IMR-90 (cell line): ENCODE results near the gene ADCK2. TPM values are rescaled to one million over a fixed set of nuclear protein-coding genes. Genes with fewer than 3 reads are reported as not detected.

Experiments
- ATAC-seq: fragments of 200-7000 bp; cut with Tn5 transposase; 2 replicates; pipeline ENCODE4 v1.9.1; 2020; ENCODE audit warnings: low read depth, mild to moderate bottlenecking, moderate library complexity
- BruUV-seq: library from RNA; stranded (reverse); fragments of 400-500 nt; replicated peaks from 2 replicates; lab custom pipeline; 2021; lab: Mats Ljungman, UMichigan
- CTCF ChIA-PET: fragments of 300-600 bp; formaldehyde crosslinking; extraction: SDS; loops from one replicate; lab custom pipeline; 2021; ENCODE audit warnings: antibody characterized with exemption; lab: Yijun Ruan, JAX
- POLR2A ChIA-PET: fragments of 300-600 bp; sonication (Branson Sonifier 250); formaldehyde crosslinking; loops from one replicate; lab custom pipeline; 2022; ENCODE audit warnings: antibody characterized with exemption; ENCODE audit not compliant: unreplicated experiment; lab: Charles Lee
- DNase-seq: peaks from one replicate; pipeline ENCODE4 v3.0.0; 2013
- H2AFZ ChIP-seq: replicated peaks from 2 replicates; pipeline ENCODE3; 2013; ENCODE audit warnings: low read length, mild to moderate bottlenecking; ENCODE audit not compliant: poor library complexity
- H2AK5ac ChIP-seq: 2 replicates; pipeline ENCODE4 v1.6.1; 2013; ENCODE audit warnings: low read depth, low read length, inconsistent platforms
- H2AK9ac ChIP-seq: replicated peaks from 2 replicates; pipeline ENCODE3; 2013; ENCODE audit warnings: mild to moderate bottlenecking, low read depth, low read length, moderate library complexity; ENCODE audit not compliant: poor library complexity
- H2BK120ac ChIP-seq: 2 replicates; pipeline ENCODE4 v1.6.1; 2013; ENCODE audit warnings: low read depth, low read length, inconsistent platforms
- H2BK15ac ChIP-seq: 3 replicates; pipeline ENCODE4 v1.6.1; 2013; ENCODE audit warnings: low read depth, low read length, inconsistent platforms
- H2BK20ac ChIP-seq: 2 replicates; pipeline ENCODE4 v1.6.1; 2013; ENCODE audit warnings: low read depth, mild to moderate bottlenecking, inconsistent platforms, low read length, moderate library complexity
- H2BK5ac ChIP-seq: 2 replicates; pipeline ENCODE4 v1.6.1; 2013; ENCODE audit warnings: mild to moderate bottlenecking, low read depth, low read length, inconsistent platforms; ENCODE audit not compliant: poor library complexity, severe bottlenecking
- H3K14ac ChIP-seq: replicated peaks from 2 replicates; pipeline ENCODE4 v1.6.1; 2013; ENCODE audit warnings: low read depth, low read length, inconsistent platforms
- H3K18ac ChIP-seq: 2 replicates; pipeline ENCODE4 v1.6.1; 2013; ENCODE audit warnings: low read depth, low read length, control low read depth
- H3K23ac ChIP-seq: 2 replicates; pipeline ENCODE4 v1.6.1; 2013; ENCODE audit warnings: low read depth, low read length, inconsistent platforms
- H3K27ac ChIP-seq: 2 replicates; pipeline ENCODE4 v1.5.1; 2013; ENCODE audit warnings: mild to moderate bottlenecking, control low read depth, low read length; ENCODE audit not compliant: insufficient read depth
- H3K27me3 ChIP-seq: 2 replicates; pipeline ENCODE4 v1.6.1; 2013; ENCODE audit warnings: low read length; ENCODE audit not compliant: control insufficient read depth, insufficient read depth
- H3K36me3 ChIP-seq: 2 replicates; pipeline ENCODE4 v1.6.1; 2013; ENCODE audit warnings: low read length, mixed read lengths; ENCODE audit not compliant: control insufficient read depth, insufficient read depth
- H3K4ac ChIP-seq: 2 replicates; pipeline ENCODE4 v1.6.1; 2013; ENCODE audit warnings: low read depth, low read length, inconsistent platforms
- H3K4me1 ChIP-seq: 2 replicates; pipeline ENCODE4 v1.6.1; 2013; ENCODE audit warnings: low read length, mixed read lengths; ENCODE audit not compliant: control insufficient read depth, insufficient read depth
- H3K4me2 ChIP-seq: 2 replicates; pipeline ENCODE4 v1.6.1; 2013; ENCODE audit warnings: low read depth, mild to moderate bottlenecking, control low read depth, low read length, moderate library complexity
- H3K4me3 ChIP-seq: 2 replicates; pipeline ENCODE4 v1.5.1; 2013; ENCODE audit warnings: low read depth, mild to moderate bottlenecking, control low read depth, low read length, moderate library complexity; ENCODE audit not compliant: insufficient read depth
- H3K56ac ChIP-seq: 2 replicates; pipeline ENCODE4 v1.6.1; 2013; ENCODE audit warnings: low read length, inconsistent platforms; ENCODE audit not compliant: insufficient read depth; ENCODE audit errors: extremely low read depth
- H3K79me1 ChIP-seq, 2 experiments: 2 replicates each; pipeline ENCODE4 v1.6.1; 2013; ENCODE audit warnings: low read length in 2 of 2, inconsistent platforms in 1 of 2, low read depth in 1 of 2
- H3K9ac ChIP-seq: 2 replicates; pipeline ENCODE4 v1.6.1; 2013; ENCODE audit warnings: low read depth, low read length, control low read depth
- H3K9me1 ChIP-seq: 2 replicates; pipeline ENCODE4 v1.6.1; 2013; ENCODE audit warnings: low read length, inconsistent platforms; ENCODE audit not compliant: insufficient read depth
- H3K9me3 ChIP-seq: 2 replicates; pipeline ENCODE4 v1.6.1; 2013; ENCODE audit warnings: low read length; ENCODE audit not compliant: control insufficient read depth, insufficient read depth
- H4K20me1 ChIP-seq: 2 replicates; pipeline ENCODE4 v1.6.1; 2013; ENCODE audit warnings: low read length, inconsistent platforms; ENCODE audit not compliant: insufficient read depth
- H4K5ac ChIP-seq: 2 replicates; pipeline ENCODE4 v1.6.1; 2013; ENCODE audit warnings: mild to moderate bottlenecking, low read depth, low read length, control low read depth
- H4K8ac ChIP-seq, 2 experiments: 2 replicates each; pipeline ENCODE4 v1.6.1; 2013; ENCODE audit warnings: low read depth in 2 of 2, low read length in 2 of 2, control low read depth in 1 of 2, inconsistent platforms in 1 of 2
- H4K91ac ChIP-seq: 2 replicates; pipeline ENCODE4 v1.6.1; 2013; ENCODE audit warnings: low read depth, low read length, inconsistent platforms; ENCODE audit not compliant: insufficient read depth
- BHLHE40 ChIP-seq: fragments of 150-350 bp; IDR thresholded peaks from 2 replicates; pipeline ENCODE4 v1.6.1; 2016; ENCODE audit warnings: mild to moderate bottlenecking, low read depth, low read length
- CHD1 ChIP-seq: IDR thresholded peaks from 2 replicates; pipeline ENCODE4 v1.6.1; 2012; ENCODE audit warnings: low read depth, low read length, improper control_type of control experiment
- CTCF ChIP-seq: conservative IDR thresholded peaks from 2 replicates; pipeline ENCODE4 v1.5.1; 2012; ENCODE audit warnings: mild to moderate bottlenecking, low read depth, low read length, improper control_type of control experiment
- ELK1 ChIP-seq: fragments of 150-350 bp; IDR thresholded peaks from 2 replicates; pipeline ENCODE4 v1.6.1; 2016; ENCODE audit warnings: low read depth, mild to moderate bottlenecking, low read length, moderate library complexity, borderline replicate concordance
- FOS ChIP-seq: fragments of 150-350 bp; IDR thresholded peaks from 2 replicates; pipeline ENCODE4 v1.6.1; 2016; ENCODE audit warnings: low read depth, low read length
- MAFK ChIP-seq: IDR thresholded peaks from 2 replicates; pipeline ENCODE4 v1.6.1; 2012; ENCODE audit warnings: low read depth, low read length, improper control_type of control experiment
- MAZ ChIP-seq: IDR thresholded peaks from 2 replicates; pipeline ENCODE4 v1.6.1; 2012; ENCODE audit warnings: low read depth, mild to moderate bottlenecking, low read length, improper control_type of control experiment, moderate library complexity, borderline replicate concordance
- NFE2L2 ChIP-seq: fragments of 150-350 bp; IDR thresholded peaks from 2 replicates; pipeline ENCODE4 v1.6.1; 2016; ENCODE audit warnings: low read depth, mild to moderate bottlenecking, low read length
- POLR2A ChIP-seq: IDR thresholded peaks from 2 replicates; pipeline ENCODE4 v1.6.1; 2012; ENCODE audit warnings: mild to moderate bottlenecking, low read depth, low read length
- RAD21 ChIP-seq: IDR thresholded peaks from 2 replicates; pipeline ENCODE4 v1.6.1; 2012; ENCODE audit warnings: low read length, improper control_type of control experiment
- RCOR1 ChIP-seq: IDR thresholded peaks from 2 replicates; pipeline ENCODE4 v1.6.1; 2012; ENCODE audit warnings: mild to moderate bottlenecking, low read length, improper control_type of control experiment; ENCODE audit not compliant: insufficient replicate concordance
- SMC3 ChIP-seq: fragments of 150-350 bp; IDR thresholded peaks from 2 replicates; pipeline ENCODE4 v1.6.1; 2016; ENCODE audit warnings: low read depth, mild to moderate bottlenecking, antibody characterized with exemption, low read length, moderate library complexity
- USF2 ChIP-seq: fragments of 150-350 bp; IDR thresholded peaks from 2 replicates; pipeline ENCODE4 v1.6.1; 2017; ENCODE audit warnings: mild to moderate bottlenecking, antibody characterized with exemption, low read length, low read depth
- WGBS, 2 experiments: methylation state at CpG; one replicate each; pipeline versions ENCODE4 v1.1.5 to v1.1.7; 2013; ENCODE audit warnings: missing lambda C conversion rate in 2 of 2; ENCODE audit not compliant: insufficient read length in 1 of 2; ENCODE audit errors: extremely low coverage in 2 of 2; 5-methylcytosine and 5-hydroxymethylcytosine counted together
- dilution Hi-C: fragments of 300-500 bp; cut with HindIII; formaldehyde crosslinking; loops from one replicate; pipeline ENCODE4 v1.14.3; 2018; ENCODE audit warnings: low sequenced_read_pairs; ENCODE audit not compliant: unreplicated experiment
- in situ Hi-C: fragments of 300-500 bp; cut with MboI; formaldehyde crosslinking; loops from 3 replicates; pipeline ENCODE4 v1.14.3; 2019; ENCODE audit warnings: low sequenced_read_pairs, inconsistent platforms, mixed read lengths
- intact Hi-C: fragments of 100-400 bp; cut with micrococcal nuclease; formaldehyde crosslinking; loops from 2 replicates; pipeline ENCODE4 v1.10.0; 2022
- polyA plus RNA-seq, 3 experiments: library from polyadenylated mRNA; depleted of rRNA; stranded (reverse); fragments of >200 nt; gene quantifications; 2 replicates each; pipeline ENCODE4 v1.2.3, GENCODE V29; 2012; ENCODE audit warnings: low replicate concordance in 1 of 3
- total RNA-seq: library from RNA; depleted of rRNA; stranded (reverse); fragments of >200 nt; gene quantifications from 2 replicates; pipeline ENCODE4 v1.2.3, GENCODE V29; 2012

Gene ADCK2
- total and polyA plus RNA-seq, 2 of the 4 experiments (the other 2 are of a cell fraction) = 7.1 to 10.0 TPM

- H2AK5ac ChIP-seq = no peak overlapping the region
- H2BK120ac ChIP-seq = no peak overlapping the region
- H3K9ac ChIP-seq = no peak overlapping the region
- H4K91ac ChIP-seq = no peak overlapping the region
- H3K4ac ChIP-seq = no peak overlapping the region
- no peak overlapping the region for H3K4me3 ChIP-seq
- H3K9me1 ChIP-seq = no peaks in the 10 kb centered on the region; the same call in 1 of the 2 replicates
- H3K27me3 ChIP-seq = no peaks in the 10 kb centered on the region
- no peaks in the 10 kb centered on the region; a peak in 2 of 4 replicates for H3K79me1 ChIP-seq
- no peak overlapping the region for H3K23ac ChIP-seq
- H3K4me1 ChIP-seq = no peaks in the 10 kb centered on the region; the same call in 1 of the 2 replicates
- H3K18ac ChIP-seq = no peak overlapping the region
- 100% methylated on average over 2 of the region's 6 CpGs; no CpG with 5 or more reads in 1 of the 2 experiments for WGBS, 2 experiments
- no peak overlapping the region for H2BK5ac ChIP-seq
- H2BK15ac ChIP-seq = no peak overlapping the region
- no peak overlapping the region for H2AK9ac ChIP-seq
- ChIA-PET POLR2A (no interaction called here), CTCF (no interaction called here)
- BruUV-seq = no TSS peak
- no peak overlapping the region for H4K5ac ChIP-seq
- TF ChIP-seq SMC3 (no peak), MAZ (no peak), BHLHE40 (no peak), RCOR1 (no peak), ELK1 (no peak), POLR2A (no peak), CTCF (no peak), RAD21 (no peak), NFE2L2 (no peak), CHD1 (no peak), FOS (no peak), USF2 (no peak), MAFK (no peak)
- peaks cover 4% of the 10 kb centered on the region for H3K36me3 ChIP-seq
- in situ Hi-C loops = no loop called here
- H3K9me3 ChIP-seq = no peaks in the 10 kb centered on the region
- H3K4me2 ChIP-seq = no peak overlapping the region
- intact Hi-C loops = no loop called here
- H3K14ac ChIP-seq = no peak overlapping the region
- H3K56ac ChIP-seq = no peak overlapping the region
- no peak overlapping the region for H3K27ac ChIP-seq
- H4K8ac ChIP-seq = no peak overlapping the region
- H2BK20ac ChIP-seq = no peak overlapping the region
- DNase-seq (no peak), ATAC-seq (no peak)
- H2AFZ ChIP-seq = no peak overlapping the region
- H4K20me1 ChIP-seq = no peaks in the 10 kb centered on the region
- dilution Hi-C loops = no loop called here
Observed at GRCh38 chr7:140723006-140723405, 50.3 kb downstream of the ADCK2 start.
